Type B pancreatic cell (in vitro differentiated cells): ENCODE data around the gene COASY. TPM values are rescaled to one million over a fixed set of nuclear protein-coding genes. Genes with fewer than 3 reads are reported as not detected.
A peak's percentile ranks its signal among the peaks of the same experiment; 100 is the strongest.

Experiments used
- DNase-seq: peaks from one replicate; pipeline ENCODE4 v3.0.0; 2021; ENCODE audit warnings: mixed read lengths; ENCODE audit not compliant: unreplicated experiment; ENCODE audit errors: extremely low spot score
- H3K27ac Mint-ChIP-seq: 2 replicates; pipeline ENCODE4 v1.8.0; 2021; ENCODE audit warnings: mild to moderate bottlenecking, mixed read lengths
- H3K27me3 Mint-ChIP-seq: 2 replicates; pipeline ENCODE4 v1.8.0; 2021; ENCODE audit warnings: mixed read lengths
- H3K36me3 Mint-ChIP-seq: 2 replicates; pipeline ENCODE4 v1.8.0; 2021; ENCODE audit warnings: mixed read lengths
- H3K4me1 Mint-ChIP-seq: one replicate; pipeline ENCODE4 v1.8.0; 2021; ENCODE audit warnings: mixed read lengths; ENCODE audit not compliant: unreplicated experiment
- H3K4me3 Mint-ChIP-seq: 2 replicates; pipeline ENCODE4 v1.8.0; 2021; ENCODE audit warnings: mild to moderate bottlenecking, mixed read lengths
- H3K9me3 Mint-ChIP-seq: 2 replicates; pipeline ENCODE4 v1.8.0; 2021; ENCODE audit warnings: mixed read lengths
- CTCF ChIP-seq: fragments of 200-600 bp; sonication (generic); conservative IDR thresholded peaks from 2 replicates; pipeline ENCODE4 v1.5.0; 2021; ENCODE audit warnings: antibody characterized with exemption, mild to moderate bottlenecking
- total RNA-seq: library from RNA; stranded (reverse); gene quantifications from 2 replicates; pipeline ENCODE4 v1.2.1, GENCODE V29; 2021; ENCODE audit warnings: low replicate concordance

COASY gene
- total RNA-seq, 1 donor from 2014 or later, result 78.0 TPM

GRCh38 chr17:42531455-42532354, 30.2 kb upstream of the COASY start:
- Mint-ChIP-seq H3K27ac (peak overlapping the region; percentile 93), H3K4me3 (peak overlapping the region; percentile 88), H3K27me3 (no peaks in the 10 kb centered on the region), H3K36me3 (no peaks in the 10 kb centered on the region), H3K4me1 (peaks cover 23% of the 10 kb centered on the region), H3K9me3 (no peaks in the 10 kb centered on the region)
- no peak for DNase-seq
- peak; percentile 68 for TF ChIP-seq CTCF

- peak overlapping the region; percentile 86 for H3K4me3 Mint-ChIP-seq
- no peak for DNase-seq
- no peaks in the 10 kb centered on the region for H3K9me3 Mint-ChIP-seq
- H3K36me3 Mint-ChIP-seq, result peaks cover 3% of the 10 kb centered on the region
- H3K4me1 Mint-ChIP-seq, result peaks cover 20% of the 10 kb centered on the region
- no peaks in the 10 kb centered on the region for H3K27me3 Mint-ChIP-seq
- peak overlapping the region; percentile 83 for H3K27ac Mint-ChIP-seq
- no peak for TF ChIP-seq CTCF
These were observed 26.5 kb upstream of the COASY start for GRCh38 chr17:42535155-42536047.

- H3K36me3 Mint-ChIP-seq, result peaks cover 3% of the 10 kb centered on the region
- peak; percentile 93 for DNase-seq
- peak within 1 kb of the TSS; percentile 90 for H3K4me3 Mint-ChIP-seq
- H3K4me1 Mint-ChIP-seq, result peaks cover 18% of the 10 kb centered on the region
- TF ChIP-seq CTCF, result no peak
- no peaks in the 10 kb centered on the region for H3K9me3 Mint-ChIP-seq
- H3K27ac Mint-ChIP-seq, result peak within 1 kb of the TSS; percentile 83
- no peaks in the 10 kb centered on the region for H3K27me3 Mint-ChIP-seq
These were observed 25.9 kb upstream of the COASY start, which contains the start of gene NAGLU for GRCh38 chr17:42536048-42536371. Gene NAGLU (plus strand): TSS chr17:42536241. CDS start chr17:42536273, 32 bp downstream.

- TF ChIP-seq CTCF, result no peak
- no peaks in the 10 kb centered on the region for H3K9me3 Mint-ChIP-seq
- peaks cover 15% of the 10 kb centered on the region for H3K4me1 Mint-ChIP-seq
- H3K27ac Mint-ChIP-seq, result peak overlapping the region; percentile 68
- peaks cover 3% of the 10 kb centered on the region for H3K36me3 Mint-ChIP-seq
- no peak for DNase-seq
- H3K4me3 Mint-ChIP-seq, result peak overlapping the region; percentile 90
- no peaks in the 10 kb centered on the region for H3K27me3 Mint-ChIP-seq
These were observed 25.4 kb upstream of the COASY start for GRCh38 chr17:42536372-42537155.

GRCh38 chr17:42537156-42537805, 24.7 kb upstream of the COASY start:
- peak overlapping the region; percentile 90 for H3K4me3 Mint-ChIP-seq
- no peaks in the 10 kb centered on the region for H3K9me3 Mint-ChIP-seq
- peak overlapping the region; percentile 68 for H3K27ac Mint-ChIP-seq
- H3K27me3 Mint-ChIP-seq, result no peaks in the 10 kb centered on the region
- H3K36me3 Mint-ChIP-seq, result peaks cover 3% of the 10 kb centered on the region
- TF ChIP-seq CTCF, result no peak
- no peak for DNase-seq
- peaks cover 11% of the 10 kb centered on the region for H3K4me1 Mint-ChIP-seq
